Body of pancreas (tissue), 4 donors: ENCODE measurements around the gene PTPRF.

Experiments used
- CTCF ChIP-seq, 7 experiments: fragments of 450-650 bp in 4 of 7; fragments of 200-600 bp in 3 of 7; sonication (generic) in 3 of 7; IDR thresholded peaks; one replicate each; pipeline ENCODE4 v1.5.1; 2016 to 2019; ENCODE audit warnings: antibody characterized with exemption in 7 of 7
- POLR2A ChIP-seq, 3 donors: fragments of 450-650 bp; IDR thresholded peaks; one replicate each; pipeline ENCODE4 v1.6.1; 2016; ENCODE audit warnings: antibody characterized with exemption in 3 of 3, mild to moderate bottlenecking in 2 of 3

- TF ChIP-seq CTCF (IDR thresholded peaks at IDR 0.05) (no peak), POLR2A (IDR thresholded peaks at IDR 0.05) (no peak)
These were observed 8.3 kb downstream of the PTPRF start for GRCh38 chr1:43538969-43539368.
